H1 (cell line): ENCODE measurements around the gene ARID5B.

Source experiments
- BRCA1 ChIP-seq: IDR thresholded peaks from 2 replicates; pipeline ENCODE4 v1.6.1; 2012; ENCODE audit warnings: low read depth, low read length, improper control_type of control experiment
- HDAC6 ChIP-seq: IDR thresholded peaks from one replicate; pipeline ENCODE4 v1.7.1; 2012; ENCODE audit warnings: low read depth, mild to moderate bottlenecking, inconsistent platforms, low read length, moderate library complexity
- MAX ChIP-seq: IDR thresholded peaks from 2 replicates; pipeline ENCODE4 v1.6.1; 2012; ENCODE audit warnings: inconsistent platforms
- POLR2A ChIP-seq, 2 experiments: IDR thresholded peaks; 1 replicate in 1 of 2; 2 replicates in 1 of 2; pipeline ENCODE4 v1.6.1; 2011; ENCODE audit warnings: low read depth in 2 of 2, low read length in 2 of 2, mild to moderate bottlenecking in 2 of 2; ENCODE audit errors: control extremely low read depth in 1 of 2
- SUZ12 ChIP-seq: fragments of 200-600 bp; sonication (generic); IDR thresholded peaks from 2 replicates; pipeline ENCODE4 v1.6.1; 2012; ENCODE audit warnings: mild to moderate bottlenecking, inconsistent platforms, low read length, moderate library complexity, mixed read lengths
- TEAD4 ChIP-seq: IDR thresholded peaks from 2 replicates; pipeline ENCODE4 v1.6.1; 2012; ENCODE audit warnings: low read depth, low read length, inconsistent platforms, mixed read lengths
- YY1 ChIP-seq: IDR thresholded peaks from 2 replicates; pipeline ENCODE4 v1.6.1; 2011; ENCODE audit warnings: low read depth, mild to moderate bottlenecking, low read length
- TF ChIP-seq, protein P1 (sequence below), 3 experiments: IDR thresholded peaks; 1 replicate in 2 of 3; 2 replicates in 1 of 3; pipeline versions ENCODE4 v1.5.1 to v1.6.1; 2011; ENCODE audit warnings: low read length in 3 of 3, mild to moderate bottlenecking in 3 of 3, inconsistent platforms in 2 of 3, low read depth in 1 of 3, moderate library complexity in 1 of 3; ENCODE audit not compliant: insufficient read depth in 1 of 3; ENCODE audit errors: control extremely low read depth in 1 of 3

GRCh38 chr10:61986788-61987492 is 85.4 kb downstream of the ARID5B start:
- no peak for TF ChIP-seq SUZ12
- no peak for TF ChIP-seq TEAD4
- TF ChIP-seq, protein P1, sequence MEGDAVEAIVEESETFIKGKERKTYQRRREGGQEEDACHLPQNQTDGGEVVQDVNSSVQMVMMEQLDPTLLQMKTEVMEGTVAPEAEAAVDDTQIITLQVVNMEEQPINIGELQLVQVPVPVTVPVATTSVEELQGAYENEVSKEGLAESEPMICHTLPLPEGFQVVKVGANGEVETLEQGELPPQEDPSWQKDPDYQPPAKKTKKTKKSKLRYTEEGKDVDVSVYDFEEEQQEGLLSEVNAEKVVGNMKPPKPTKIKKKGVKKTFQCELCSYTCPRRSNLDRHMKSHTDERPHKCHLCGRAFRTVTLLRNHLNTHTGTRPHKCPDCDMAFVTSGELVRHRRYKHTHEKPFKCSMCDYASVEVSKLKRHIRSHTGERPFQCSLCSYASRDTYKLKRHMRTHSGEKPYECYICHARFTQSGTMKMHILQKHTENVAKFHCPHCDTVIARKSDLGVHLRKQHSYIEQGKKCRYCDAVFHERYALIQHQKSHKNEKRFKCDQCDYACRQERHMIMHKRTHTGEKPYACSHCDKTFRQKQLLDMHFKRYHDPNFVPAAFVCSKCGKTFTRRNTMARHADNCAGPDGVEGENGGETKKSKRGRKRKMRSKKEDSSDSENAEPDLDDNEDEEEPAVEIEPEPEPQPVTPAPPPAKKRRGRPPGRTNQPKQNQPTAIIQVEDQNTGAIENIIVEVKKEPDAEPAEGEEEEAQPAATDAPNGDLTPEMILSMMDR (IDR thresholded peaks at IDR 0.05; ENCODE audit: control extremely low read depth in 1 of 3, insufficient read depth in 1 of 3, low read depth in 1 of 3, low read length in 3 of 3) = no peak
- no peak for TF ChIP-seq BRCA1
- no peak for TF ChIP-seq HDAC6
- TF ChIP-seq POLR2A (IDR thresholded peaks at IDR 0.05; ENCODE audit: control extremely low read depth in 1 of 2, low read depth in 2 of 2, low read length in 2 of 2) = no peak
- no peak for TF ChIP-seq MAX
- TF ChIP-seq YY1 = no peak
